Muscle layer of duodenum (tissue), 2 donors: ENCODE measurements around the gene AKNA.

Experiments
- H3K27ac ChIP-seq: one replicate; pipeline ENCODE4 v1.7.0; 2013; ENCODE audit warnings: mild to moderate bottlenecking, low read length
- H3K27me3 ChIP-seq: one replicate; pipeline ENCODE4 v1.7.0; 2013; ENCODE audit warnings: low read depth, mild to moderate bottlenecking, control low read depth, low read length
- H3K36me3 ChIP-seq, 2 donors: one replicate each; pipeline ENCODE4 v1.7.0; 2013; ENCODE audit warnings: low read length in 2 of 2, control low read depth in 1 of 2, mild to moderate bottlenecking in 1 of 2; ENCODE audit not compliant: insufficient read depth in 2 of 2, control insufficient read depth in 1 of 2
- H3K4me1 ChIP-seq, 2 donors: one replicate each; pipeline ENCODE4 v1.7.0; 2013; ENCODE audit warnings: low read length in 2 of 2, mild to moderate bottlenecking in 2 of 2, control low read depth in 1 of 2, moderate library complexity in 1 of 2; ENCODE audit not compliant: insufficient read depth in 2 of 2, control insufficient read depth in 1 of 2
- H3K4me3 ChIP-seq, 2 donors: one replicate each; pipeline ENCODE4 v1.7.0; 2013; ENCODE audit warnings: low read length in 2 of 2, low read depth in 1 of 2, mild to moderate bottlenecking in 1 of 2
- H3K9me3 ChIP-seq, 2 donors: one replicate each; pipeline ENCODE4 v1.7.0; 2013; ENCODE audit warnings: low read length in 2 of 2, control low read depth in 1 of 2, mild to moderate bottlenecking in 1 of 2; ENCODE audit not compliant: control insufficient read depth in 1 of 2
- donor health status: healthy.

AKNA gene

GRCh38 chr9:114387680-114388356 is at the start of gene AKNA:
AKNA (minus strand) TSS chr9:114387982; CDS start chr9:114381333, 6,649 bp downstream.
- H3K4me1 ChIP-seq: peaks cover 34 to 69% of the 10 kb centered on the region in 2 donors

DNA sequence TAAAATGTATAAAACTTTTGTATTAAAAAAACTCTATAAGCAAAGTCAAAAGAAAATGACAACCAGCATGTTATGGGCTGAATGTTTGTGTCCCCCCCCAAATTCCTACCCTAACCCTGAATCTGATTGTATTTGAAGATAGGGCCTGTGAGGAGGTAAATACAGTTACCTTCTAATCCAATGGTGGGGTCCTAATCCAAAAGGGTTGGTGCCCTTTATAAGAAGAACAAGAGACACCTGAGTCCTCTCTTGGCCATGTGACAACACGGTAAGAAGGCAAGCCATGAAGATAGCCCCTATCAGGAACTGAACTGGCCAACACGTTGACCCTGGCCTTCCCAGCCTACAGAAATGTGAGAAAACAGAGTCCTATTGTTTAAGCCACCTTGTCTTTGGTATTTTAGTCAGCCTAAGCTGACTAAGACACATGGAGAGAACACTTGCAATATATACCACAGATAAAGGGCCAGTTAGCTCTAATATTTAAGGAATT is 49.7 kb upstream of the AKNA start:
- Histone ChIP-seq H3K4me1 (no peaks in the 10 kb centered on the region), H3K4me3 (no peak overlapping the region), H3K27me3 (no peaks in the 10 kb centered on the region), H3K27ac (no peak overlapping the region), H3K9me3 (no peaks in the 10 kb centered on the region), H3K36me3 (no peaks in the 10 kb centered on the region)

More at GRCh38 chr9:114387680-114388356, at the start of gene AKNA:
- Histone ChIP-seq H3K27ac (peak within 1 kb of the TSS; percentile 93), H3K9me3 (no peaks in the 10 kb centered on the region), H3K4me3 (peak within 1 kb of the TSS; percentile 68 to 88), H3K36me3 (peaks cover 0 to 5% of the 10 kb centered on the region in 2 donors), H3K27me3 (no peaks in the 10 kb centered on the region)

GRCh38 chr9:114434878-114435311 is 47.1 kb upstream of the AKNA start:
- Histone ChIP-seq H3K27ac (no peak overlapping the region), H3K36me3 (no peaks in the 10 kb centered on the region), H3K4me1 (no peaks in the 10 kb centered on the region), H3K9me3 (no peaks in the 10 kb centered on the region), H3K4me3 (no peak overlapping the region), H3K27me3 (no peaks in the 10 kb centered on the region)

GRCh38 chr9:114433720-114434255 is 46.0 kb upstream of the AKNA start:
- no peak overlapping the region for H3K27ac ChIP-seq
- no peaks in the 10 kb centered on the region for H3K36me3 ChIP-seq
- no peaks in the 10 kb centered on the region for H3K4me1 ChIP-seq
- no peaks in the 10 kb centered on the region for H3K27me3 ChIP-seq
- H3K4me3 ChIP-seq: no peak overlapping the region
- H3K9me3 ChIP-seq: no peaks in the 10 kb centered on the region

GRCh38 chr9:114433086-114433485 is 45.3 kb upstream of the AKNA start:
- H3K9me3 ChIP-seq: no peaks in the 10 kb centered on the region
- H3K36me3 ChIP-seq: no peaks in the 10 kb centered on the region
- no peak overlapping the region for H3K4me3 ChIP-seq
- no peak overlapping the region for H3K27ac ChIP-seq
- no peaks in the 10 kb centered on the region for H3K4me1 ChIP-seq
- no peaks in the 10 kb centered on the region for H3K27me3 ChIP-seq

- no peaks in the 10 kb centered on the region for H3K9me3 ChIP-seq
- no peaks in the 10 kb centered on the region for H3K4me1 ChIP-seq
- H3K4me3 ChIP-seq: no peak overlapping the region
- H3K27ac ChIP-seq: no peak overlapping the region
- no peaks in the 10 kb centered on the region for H3K27me3 ChIP-seq
- H3K36me3 ChIP-seq: no peaks in the 10 kb centered on the region
Measured at GRCh38 chr9:114432323-114433067, 44.7 kb upstream of the AKNA start.

DNA sequence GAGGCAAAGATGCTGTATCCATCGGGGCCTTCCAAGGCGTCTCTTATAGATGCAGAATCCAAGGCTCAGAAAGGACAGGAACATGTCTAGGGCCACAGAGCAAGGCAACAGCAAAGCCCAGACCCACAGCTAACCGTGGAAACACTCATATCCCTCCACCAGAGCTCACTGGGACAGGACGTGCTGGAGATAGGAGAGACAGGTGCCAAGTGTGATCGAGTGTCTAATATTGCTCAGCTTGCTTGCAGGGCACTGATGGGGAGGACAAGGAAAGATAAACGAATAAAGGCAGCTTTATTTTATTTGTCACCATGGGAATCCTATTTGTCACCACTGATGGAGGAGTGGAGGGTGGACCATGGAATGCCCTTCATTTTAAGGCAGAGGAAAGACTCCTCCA is 44.0 kb upstream of the AKNA start:
- H3K27me3 ChIP-seq: no peaks in the 10 kb centered on the region
- no peak overlapping the region for H3K27ac ChIP-seq
- H3K9me3 ChIP-seq: no peaks in the 10 kb centered on the region
- H3K4me3 ChIP-seq: no peak overlapping the region
- H3K4me1 ChIP-seq: no peaks in the 10 kb centered on the region
- no peaks in the 10 kb centered on the region for H3K36me3 ChIP-seq

DNA sequence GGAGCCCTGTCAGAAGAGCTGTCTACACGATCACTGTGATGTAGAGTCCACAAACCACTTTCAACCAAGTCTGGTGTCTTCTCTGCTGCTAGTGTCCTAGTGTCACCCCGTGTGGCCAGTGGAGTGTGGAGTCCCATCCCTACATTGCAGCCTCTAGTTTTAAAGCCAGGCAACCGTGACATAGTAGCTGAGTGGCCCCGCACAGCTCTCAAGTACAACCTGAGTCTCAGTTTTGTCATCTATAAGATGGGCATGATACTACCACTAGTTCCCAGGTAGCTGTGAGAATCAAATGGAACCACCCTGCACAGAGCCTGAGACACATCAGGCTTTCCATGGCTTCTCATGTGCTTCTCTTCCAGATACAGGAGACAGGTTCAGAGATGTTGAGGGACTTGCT is 43.2 kb upstream of the AKNA start:
- Histone ChIP-seq H3K36me3 (no peaks in the 10 kb centered on the region), H3K9me3 (no peaks in the 10 kb centered on the region), H3K27ac (no peak overlapping the region), H3K27me3 (no peaks in the 10 kb centered on the region), H3K4me1 (no peaks in the 10 kb centered on the region), H3K4me3 (no peak overlapping the region)

- no peak overlapping the region for H3K4me3 ChIP-seq
- H3K36me3 ChIP-seq: no peaks in the 10 kb centered on the region
- H3K27me3 ChIP-seq: no peaks in the 10 kb centered on the region
- H3K9me3 ChIP-seq: no peaks in the 10 kb centered on the region
- no peak overlapping the region for H3K27ac ChIP-seq
- no peaks in the 10 kb centered on the region for H3K4me1 ChIP-seq
Measured at GRCh38 chr9:114430457-114430856, 42.7 kb upstream of the AKNA start.

- H3K4me1 ChIP-seq: no peaks in the 10 kb centered on the region
- no peak overlapping the region for H3K27ac ChIP-seq
- no peaks in the 10 kb centered on the region for H3K9me3 ChIP-seq
- H3K4me3 ChIP-seq: no peak overlapping the region
- no peaks in the 10 kb centered on the region for H3K36me3 ChIP-seq
- H3K27me3 ChIP-seq: no peaks in the 10 kb centered on the region
Measured at GRCh38 chr9:114429488-114429887, 41.7 kb upstream of the AKNA start.

DNA sequence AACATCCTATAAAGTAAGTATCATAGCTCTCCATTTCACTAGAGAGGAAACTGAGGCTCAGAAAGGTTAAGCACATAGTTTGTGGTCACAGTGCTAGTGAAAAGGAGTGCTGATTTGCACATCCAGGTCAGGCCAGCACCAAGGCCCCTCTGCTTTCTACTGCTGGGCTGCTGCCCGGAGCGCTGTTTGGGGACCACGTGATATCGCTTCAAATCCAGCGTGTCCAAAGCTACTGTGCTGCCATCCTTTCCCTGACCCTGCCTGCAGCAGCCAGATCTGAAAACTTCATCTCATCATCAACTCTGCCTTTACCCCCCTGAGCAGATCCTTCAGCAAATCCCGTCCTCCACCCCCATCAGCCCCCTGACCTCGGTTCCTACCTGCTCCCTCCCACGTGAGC is 40.7 kb upstream of the AKNA start:
- Histone ChIP-seq H3K36me3 (peaks cover 0 to 7% of the 10 kb centered on the region in 2 donors), H3K4me3 (no peak overlapping the region), H3K4me1 (no peaks in the 10 kb centered on the region), H3K9me3 (no peaks in the 10 kb centered on the region), H3K27me3 (no peaks in the 10 kb centered on the region), H3K27ac (no peak overlapping the region)
